ENCODE measurements around the gene PCK2.
"Not testable (repeated sequence)": the region's sequence is repeated elsewhere in the genome, so short reads cannot be mapped to it uniquely, and the experiment has no call there.

Gene PCK2

DNA sequence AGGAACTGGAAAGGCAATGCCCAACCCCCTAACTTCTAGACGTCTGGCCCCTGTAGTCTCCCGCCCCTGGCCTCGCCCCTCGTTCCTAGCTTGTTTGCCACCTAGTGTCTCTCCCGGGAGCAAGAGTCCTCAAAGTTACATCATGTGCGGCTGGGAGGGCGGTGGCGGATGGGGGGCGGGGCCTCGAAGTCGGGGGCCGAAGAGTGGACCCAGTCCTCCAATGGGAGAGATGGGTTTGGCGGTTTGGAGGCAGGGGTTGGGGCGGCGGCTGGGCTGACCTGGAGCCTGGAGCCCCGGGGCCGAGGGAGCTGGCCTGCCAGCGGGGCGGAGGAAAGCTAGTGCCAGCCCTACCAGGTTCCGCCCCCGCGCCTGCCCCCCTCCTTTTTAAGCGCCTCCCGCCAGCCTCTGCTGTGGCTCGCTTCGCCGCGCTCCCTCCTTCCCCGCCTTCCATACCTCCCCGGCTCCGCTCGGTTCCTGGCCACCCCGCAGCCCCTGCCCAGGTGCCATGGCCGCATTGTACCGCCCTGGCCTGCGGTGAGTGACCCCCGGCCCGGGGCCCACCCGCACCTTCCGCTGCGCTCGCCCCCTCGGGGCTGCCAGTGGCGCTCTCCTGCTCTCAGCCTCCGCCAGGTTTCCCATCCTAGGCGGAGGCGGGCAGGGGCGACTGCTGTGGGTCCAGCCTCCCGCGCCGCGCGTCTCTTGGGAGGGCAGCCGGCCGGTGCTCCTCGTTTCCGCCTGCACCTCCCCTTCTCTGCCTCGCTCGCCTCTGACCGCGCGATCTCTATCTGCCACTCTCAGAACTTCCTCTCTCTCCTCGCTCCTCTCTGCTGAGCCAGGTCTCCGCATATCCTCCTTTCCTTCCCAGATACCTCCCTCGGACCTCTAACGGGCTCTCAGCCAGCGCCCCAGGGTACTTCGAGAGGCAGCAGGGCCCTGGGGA, at the start of gene PCK2:
Gene PCK2, plus strand, starts transcription at position 411 of the 940 bp plus-strand sequence. Its CDS starts 95 bp downstream, at position 506.
- peak within 1 kb of the TSS; percentile 92 for H3K4me3 ChIP-seq (ENCODE audit: low read depth, low read length)
- DNase-seq (ENCODE audit: low read depth) = peak; percentile 98
- TF ChIP-seq, protein P1, sequence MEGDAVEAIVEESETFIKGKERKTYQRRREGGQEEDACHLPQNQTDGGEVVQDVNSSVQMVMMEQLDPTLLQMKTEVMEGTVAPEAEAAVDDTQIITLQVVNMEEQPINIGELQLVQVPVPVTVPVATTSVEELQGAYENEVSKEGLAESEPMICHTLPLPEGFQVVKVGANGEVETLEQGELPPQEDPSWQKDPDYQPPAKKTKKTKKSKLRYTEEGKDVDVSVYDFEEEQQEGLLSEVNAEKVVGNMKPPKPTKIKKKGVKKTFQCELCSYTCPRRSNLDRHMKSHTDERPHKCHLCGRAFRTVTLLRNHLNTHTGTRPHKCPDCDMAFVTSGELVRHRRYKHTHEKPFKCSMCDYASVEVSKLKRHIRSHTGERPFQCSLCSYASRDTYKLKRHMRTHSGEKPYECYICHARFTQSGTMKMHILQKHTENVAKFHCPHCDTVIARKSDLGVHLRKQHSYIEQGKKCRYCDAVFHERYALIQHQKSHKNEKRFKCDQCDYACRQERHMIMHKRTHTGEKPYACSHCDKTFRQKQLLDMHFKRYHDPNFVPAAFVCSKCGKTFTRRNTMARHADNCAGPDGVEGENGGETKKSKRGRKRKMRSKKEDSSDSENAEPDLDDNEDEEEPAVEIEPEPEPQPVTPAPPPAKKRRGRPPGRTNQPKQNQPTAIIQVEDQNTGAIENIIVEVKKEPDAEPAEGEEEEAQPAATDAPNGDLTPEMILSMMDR (IDR thresholded peaks at IDR 0.05; ENCODE audit: low read depth, low read length) = no peak
- TF ChIP-seq MAX (IDR thresholded peaks at IDR 0.05; ENCODE audit: low read depth, low read length) (peak; percentile 49), MYC (IDR thresholded peaks at IDR 0.05; ENCODE audit: low read depth, low read length) (peak; percentile 70), POLR2A (IDR thresholded peaks at IDR 0.05; ENCODE audit: extremely low read depth, insufficient read length) (peak; percentile 57)

- DNase-seq (ENCODE audit: low read depth) = peak; percentile 32
- not testable (repeated sequence) for H3K4me3 ChIP-seq (ENCODE audit: low read depth, low read length)
These were observed 45.1 kb upstream of the PCK2 start for GRCh38 chr14:24049002-24049401.

- H3K4me3 ChIP-seq (ENCODE audit: low read depth, low read length); DNase-seq (ENCODE audit: low read depth): not testable (repeated sequence)
These were observed 43.4 kb upstream of the PCK2 start for GRCh38 chr14:24050753-24051152.

GRCh38 chr14:24051176-24051788, 42.8 kb upstream of the PCK2 start:
- DNase-seq (ENCODE audit: low read depth) = no peak
- H3K4me3 ChIP-seq (ENCODE audit: low read depth, low read length) = no peak overlapping the region
- TF ChIP-seq MAX (IDR thresholded peaks at IDR 0.05; ENCODE audit: low read depth, low read length) (no peak), MYC (IDR thresholded peaks at IDR 0.05; ENCODE audit: low read depth, low read length) (no peak), POLR2A (IDR thresholded peaks at IDR 0.05; ENCODE audit: extremely low read depth, insufficient read length) (no peak)
- TF ChIP-seq, protein P1 (IDR thresholded peaks at IDR 0.05; ENCODE audit: low read depth, low read length) = no peak

DNA sequence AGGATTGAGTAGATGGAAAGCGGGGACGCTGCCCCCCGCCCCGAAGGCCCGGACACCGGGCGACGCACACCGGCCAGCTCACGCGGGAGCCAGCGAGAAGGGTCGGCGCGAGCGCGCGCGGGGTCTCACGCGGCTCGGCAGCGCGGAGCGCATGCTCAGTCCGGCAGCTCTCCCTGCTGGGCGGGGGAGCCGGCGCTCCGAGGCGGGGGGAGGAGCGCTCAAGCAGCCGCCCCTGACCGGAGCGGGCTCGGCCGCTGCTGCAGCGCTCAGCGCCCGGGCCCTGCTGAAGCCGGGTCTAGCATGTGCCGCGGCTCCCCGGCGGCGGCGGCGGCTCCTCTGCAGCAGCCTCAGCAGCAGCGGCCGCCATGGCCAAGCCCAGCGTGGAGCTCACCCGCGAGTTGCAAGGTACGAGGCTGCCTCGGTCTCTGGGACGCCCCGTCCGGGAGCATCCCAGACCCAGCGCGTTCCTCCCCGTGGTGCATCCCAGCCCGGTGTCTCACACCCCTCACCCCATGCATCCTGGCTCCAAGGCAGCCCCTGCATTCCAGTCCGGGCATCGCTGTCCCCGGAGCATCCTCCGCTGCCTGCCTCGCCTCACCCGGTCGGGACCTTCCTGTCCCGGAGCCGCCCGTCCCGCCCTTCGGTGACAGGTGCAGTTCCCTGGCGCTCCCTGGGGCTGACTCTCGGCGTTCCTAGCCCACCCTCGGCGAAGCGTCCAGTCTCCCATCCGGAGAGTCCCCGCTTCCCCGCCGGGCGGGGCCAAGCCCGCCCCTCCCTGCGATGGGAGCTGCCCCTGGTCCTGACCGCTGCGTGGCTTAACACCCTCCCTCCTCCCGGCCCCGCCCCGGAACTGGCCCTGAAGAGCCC, 42.1 kb upstream of the PCK2 start, which contains the start of gene CARMIL3:
Gene CARMIL3, plus strand, starts transcription at position 221 of the 867 bp plus-strand sequence. Its CDS starts 145 bp downstream, at position 366.
- H3K4me3 ChIP-seq (ENCODE audit: low read depth, low read length) = peak within 1 kb of the TSS; percentile 13
- DNase-seq (ENCODE audit: low read depth) = peak; percentile 62
- TF ChIP-seq POLR2A (IDR thresholded peaks at IDR 0.05; ENCODE audit: extremely low read depth, insufficient read length) (no peak), MAX (IDR thresholded peaks at IDR 0.05; ENCODE audit: low read depth, low read length) (no peak), MYC (IDR thresholded peaks at IDR 0.05; ENCODE audit: low read depth, low read length) (no peak)
- TF ChIP-seq, protein P1 (IDR thresholded peaks at IDR 0.05; ENCODE audit: low read depth, low read length) = no peak

DNA sequence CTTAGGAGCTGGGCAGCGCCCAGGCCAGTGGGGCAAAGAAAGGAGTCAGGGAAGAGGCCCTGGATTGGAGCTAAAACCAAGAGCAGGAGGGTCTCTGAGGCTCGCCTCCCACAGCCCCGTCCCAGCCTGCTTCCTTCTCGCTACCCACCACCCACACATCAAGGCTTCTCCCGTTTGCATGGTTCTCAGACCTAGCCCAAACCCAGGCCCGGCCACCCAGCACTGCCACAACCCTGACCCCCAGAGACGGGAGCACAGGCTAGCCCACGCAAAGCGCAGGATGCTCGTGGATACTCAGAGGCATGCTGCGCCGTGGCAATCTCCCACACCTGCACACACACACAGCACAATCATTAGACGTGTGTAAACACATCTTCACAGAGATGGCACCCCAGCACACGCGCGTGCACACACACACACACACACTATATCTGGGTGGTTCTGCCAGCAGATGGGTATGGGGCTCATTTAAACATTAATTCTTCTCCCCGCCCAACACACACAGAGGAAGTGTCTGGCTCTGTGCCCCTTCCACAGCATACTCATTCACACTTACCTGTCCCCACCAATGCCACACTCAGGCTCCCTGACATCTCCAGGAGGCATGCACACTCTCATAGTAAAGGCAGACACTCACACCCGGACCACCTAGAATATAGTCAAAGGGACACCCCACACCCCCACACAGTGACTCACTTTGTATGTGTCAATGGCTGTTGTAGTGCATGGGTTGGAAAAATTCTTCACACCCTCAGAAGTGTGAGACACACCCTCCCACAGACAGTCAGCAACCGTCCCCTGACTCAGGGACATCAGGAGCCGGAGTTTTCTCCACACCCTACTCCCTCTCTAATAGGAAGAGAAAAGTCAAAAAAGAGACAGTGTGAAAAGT, 41.2 kb upstream of the PCK2 start:
- peak; percentile 14 for DNase-seq (ENCODE audit: low read depth)
- TF ChIP-seq, protein P1 (IDR thresholded peaks at IDR 0.05; ENCODE audit: low read depth, low read length) = no peak
- TF ChIP-seq POLR2A (IDR thresholded peaks at IDR 0.05; ENCODE audit: extremely low read depth, insufficient read length) = no peak
- TF ChIP-seq MAX (IDR thresholded peaks at IDR 0.05; ENCODE audit: low read depth, low read length) = no peak
- TF ChIP-seq MYC (IDR thresholded peaks at IDR 0.05; ENCODE audit: low read depth, low read length) = no peak
- no peak overlapping the region for H3K4me3 ChIP-seq (ENCODE audit: low read depth, low read length)
